Neural cell (in vitro differentiated cells): ENCODE data around the gene GLRA2. TPM values are rescaled to one million over a fixed set of nuclear protein-coding genes. Genes with fewer than 3 reads are reported as not detected.

Experiments
- H2AFZ ChIP-seq: fragments of 200-600, 300-800 bp; sonication (generic), shearing (Covaris generic); 2 replicates; pipeline ENCODE4 v1.6.0; 2014; ENCODE audit warnings: low read depth, mild to moderate bottlenecking, antibody characterized with exemption, low read length, moderate library complexity
- H3F3A ChIP-seq: fragments of 200-600 bp; shearing (Covaris generic); 2 replicates; pipeline ENCODE4 v1.6.1; 2016; ENCODE audit warnings: mild to moderate bottlenecking, moderate library complexity, mixed read lengths, antibody characterized with exemption, low read length; ENCODE audit not compliant: insufficient read depth, poor library complexity, severe bottlenecking
- H3K27ac ChIP-seq: fragments of 200-600, 300-800 bp; sonication (generic), shearing (Covaris generic); 2 replicates; pipeline ENCODE4 v1.5.1; 2014; ENCODE audit warnings: mild to moderate bottlenecking, low read length, moderate library complexity
- H3K27me3 ChIP-seq: fragments of 300-800, 200-600 bp; sonication (generic), shearing (Covaris generic); 2 replicates; pipeline ENCODE4 v1.6.0; 2014; ENCODE audit warnings: mild to moderate bottlenecking, low read depth, low read length, moderate library complexity; ENCODE audit not compliant: insufficient read depth
- H3K36me3 ChIP-seq: fragments of 300-800, 200-600 bp; sonication (generic), shearing (Covaris generic); 2 replicates; pipeline ENCODE4 v1.5.1; 2014; ENCODE audit warnings: mild to moderate bottlenecking, antibody characterized with exemption, low read length, moderate library complexity; ENCODE audit not compliant: insufficient read depth
- H3K4me2 ChIP-seq: fragments of 300-800, 200-600 bp; sonication (generic), shearing (Covaris generic); 2 replicates; pipeline ENCODE4 v1.6.0; 2014; ENCODE audit warnings: mild to moderate bottlenecking, low read length
- H3K4me3 ChIP-seq: fragments of 300-800, 200-600 bp; sonication (generic), shearing (Covaris generic); 2 replicates; pipeline ENCODE4 v1.5.1; 2014; ENCODE audit warnings: mild to moderate bottlenecking, low read length, moderate library complexity
- H3K79me2 ChIP-seq: fragments of 200-600 bp; shearing (Covaris generic); replicated peaks from 2 replicates; pipeline ENCODE4 v1.6.0; 2014; ENCODE audit warnings: mild to moderate bottlenecking, low read length, moderate library complexity; ENCODE audit not compliant: insufficient read depth
- H3K9ac ChIP-seq: fragments of 300-800, 200-600 bp; sonication (generic), shearing (Covaris generic); 2 replicates; pipeline ENCODE4 v1.6.1; 2016; ENCODE audit warnings: mild to moderate bottlenecking, low read length, mixed read lengths
- H3K9me2 ChIP-seq: fragments of 200-600 bp; shearing (Covaris generic); 2 replicates; pipeline ENCODE4 v1.6.1; 2016; ENCODE audit warnings: mild to moderate bottlenecking, low read length, mixed read lengths; ENCODE audit not compliant: insufficient read depth
- H3K9me3 ChIP-seq: fragments of 200-600, 300-800 bp; sonication (generic), shearing (Covaris generic); 2 replicates; pipeline ENCODE4 v1.6.1; 2016; ENCODE audit warnings: mild to moderate bottlenecking, mixed run types, low read length, moderate library complexity, mixed read lengths
- H4K20me1 ChIP-seq: fragments of 200-600 bp; shearing (Covaris generic); 2 replicates; pipeline ENCODE4 v1.6.1; 2016; ENCODE audit warnings: mild to moderate bottlenecking, mixed run types; ENCODE audit not compliant: insufficient read depth
- CTCF ChIP-seq: fragments of 450-650 bp; IDR thresholded peaks from 2 replicates; pipeline ENCODE4 v1.5.1; 2014; ENCODE audit warnings: antibody characterized with exemption, mild to moderate bottlenecking, moderate library complexity; ENCODE audit not compliant: poor library complexity, severe bottlenecking
- EP300 ChIP-seq: fragments of 450-650 bp; conservative IDR thresholded peaks from 2 replicates; pipeline ENCODE4 v1.6.1; 2014; ENCODE audit warnings: antibody characterized with exemption, mild to moderate bottlenecking, moderate library complexity; ENCODE audit not compliant: poor library complexity, severe bottlenecking
- EZH2 ChIP-seq: fragments of 200-600, 300-800 bp; shearing (Covaris generic), sonication (generic); IDR thresholded peaks from 2 replicates; pipeline ENCODE4 v1.6.1; 2014; ENCODE audit warnings: antibody characterized with exemption, low read length, borderline replicate concordance, mild to moderate bottlenecking; ENCODE audit not compliant: insufficient read depth, poor library complexity, severe bottlenecking
- MXI1 ChIP-seq: fragments of 450-650 bp; conservative IDR thresholded peaks from 2 replicates; pipeline ENCODE4 v1.6.1; 2014; ENCODE audit warnings: antibody characterized with exemption, mild to moderate bottlenecking; ENCODE audit not compliant: poor library complexity, severe bottlenecking
- POLR2AphosphoS5 ChIP-seq: IDR thresholded peaks from 2 replicates; pipeline ENCODE4 v1.6.1; 2012
- RAD21 ChIP-seq: fragments of 450-650 bp; conservative IDR thresholded peaks from 2 replicates; pipeline ENCODE4 v1.6.1; 2014; ENCODE audit warnings: antibody characterized with exemption, mild to moderate bottlenecking, moderate library complexity
- REST ChIP-seq: IDR thresholded peaks from 2 replicates; pipeline ENCODE4 v1.6.1; 2012; ENCODE audit warnings: borderline replicate concordance
- SMC3 ChIP-seq: fragments of 450-650 bp; conservative IDR thresholded peaks from 2 replicates; pipeline ENCODE4 v1.6.1; 2014; ENCODE audit warnings: antibody characterized with exemption, mild to moderate bottlenecking, moderate library complexity; ENCODE audit not compliant: poor library complexity
- TAF1 ChIP-seq: IDR thresholded peaks from 2 replicates; pipeline ENCODE4 v1.6.1; 2012; ENCODE audit warnings: low read depth
- polyA plus RNA-seq: library from polyadenylated mRNA; depleted of rRNA; stranded (reverse); fragments of >200 nt; gene quantifications from 2 replicates; pipeline ENCODE4 v1.2.3, GENCODE V29; 2014

The GLRA2 gene
- polyA plus RNA-seq, 1 donor from 2014 or later: 18.6 TPM

- no peaks in the 10 kb centered on the region for H3F3A ChIP-seq
- TF ChIP-seq SMC3: no peak
- no peaks in the 10 kb centered on the region for H3K79me2 ChIP-seq
- no peak overlapping the region for H3K4me2 ChIP-seq
- no peaks in the 10 kb centered on the region for H3K9me2 ChIP-seq
- no peaks in the 10 kb centered on the region for H4K20me1 ChIP-seq
- no peaks in the 10 kb centered on the region for H3K36me3 ChIP-seq
- no peaks in the 10 kb centered on the region for H3K9me3 ChIP-seq
- H2AFZ ChIP-seq: no peak overlapping the region
- no peaks in the 10 kb centered on the region for H3K27me3 ChIP-seq
- H3K4me3 ChIP-seq: no peak overlapping the region
- no peak overlapping the region for H3K9ac ChIP-seq
- H3K27ac ChIP-seq: no peak overlapping the region
Observed at GRCh38 chrX:14584548-14584947, 55.2 kb downstream of the GLRA2 start.

GRCh38 chrX:14590216-14590615 lies 60.9 kb downstream of the GLRA2 start:
- Histone ChIP-seq H3K4me2 (no peak overlapping the region), H3K9me2 (no peaks in the 10 kb centered on the region), H3K9ac (no peak overlapping the region), H3F3A (no peaks in the 10 kb centered on the region), H3K27me3 (no peaks in the 10 kb centered on the region), H4K20me1 (no peaks in the 10 kb centered on the region), H3K36me3 (no peaks in the 10 kb centered on the region), H3K9me3 (no peaks in the 10 kb centered on the region), H2AFZ (no peak overlapping the region), H3K79me2 (no peaks in the 10 kb centered on the region), H3K4me3 (no peak overlapping the region), H3K27ac (no peak overlapping the region)
- TF ChIP-seq POLR2AphosphoS5 (no peak), TAF1 (no peak)

- TF ChIP-seq EP300 (no peak), EZH2 (no peak), TAF1 (no peak), RAD21 (no peak), CTCF (no peak), POLR2AphosphoS5 (no peak), REST (no peak), MXI1 (no peak), SMC3 (no peak)
Observed at GRCh38 chrX:14590693-14591424, 61.5 kb downstream of the GLRA2 start.

More at GRCh38 chrX:14590693-14591424, 61.5 kb downstream of the GLRA2 start:
- Histone ChIP-seq H3F3A (no peaks in the 10 kb centered on the region), H3K4me2 (no peak overlapping the region), H3K36me3 (no peaks in the 10 kb centered on the region), H3K9ac (no peak overlapping the region), H3K9me2 (no peaks in the 10 kb centered on the region), H3K4me3 (no peak overlapping the region), H3K79me2 (no peaks in the 10 kb centered on the region), H3K9me3 (no peaks in the 10 kb centered on the region), H3K27me3 (no peaks in the 10 kb centered on the region), H4K20me1 (no peaks in the 10 kb centered on the region), H2AFZ (no peak overlapping the region), H3K27ac (no peak overlapping the region)
